Caco-2 (cell line): ENCODE data around the gene SBNO2. TPM values are rescaled to one million over a fixed set of nuclear protein-coding genes. Genes with fewer than 3 reads are reported as not detected.

ENCODE experiments used
- BruUV-seq: library from RNA; stranded (reverse); fragments of 400-500 nt; replicated peaks from 2 replicates; lab custom pipeline; 2021; lab: Mats Ljungman, UMichigan
- CTCF ChIA-PET: fragments of 300-600 bp; sonication (Branson Sonifier 250); formaldehyde crosslinking; loops from one replicate; lab custom pipeline; 2022; ENCODE audit warnings: antibody characterized with exemption; lab: Charles Lee
- POLR2A ChIA-PET: fragments of 300-600 bp; sonication (Branson Sonifier 250); formaldehyde crosslinking; loops from one replicate; lab custom pipeline; 2022; ENCODE audit warnings: antibody characterized with exemption; lab: Charles Lee
- DNase-seq, 2 experiments: peaks; one replicate each; pipeline versions ENCODE4 v3.0.0 to v3.0.0-alpha.2; 2020 to 2022
- H3K27me3 ChIP-seq: replicated peaks from 2 replicates; pipeline ENCODE4 v1.6.0; 2011; ENCODE audit warnings: low read length; ENCODE audit not compliant: control insufficient read depth, insufficient read depth
- H3K36me3 ChIP-seq: 2 replicates; pipeline ENCODE4 v1.5.1; 2011; ENCODE audit warnings: low read length; ENCODE audit not compliant: control insufficient read depth, insufficient read depth
- H3K4me1 ChIP-seq: fragments of 250-450 bp; sonication (Bioruptor Pico); 2 replicates; pipeline ENCODE4 v1.5.1; 2020; ENCODE audit warnings: mild to moderate bottlenecking
- H3K4me3 ChIP-seq: 2 replicates; pipeline ENCODE4 v1.5.1; 2011; ENCODE audit warnings: low read depth, mild to moderate bottlenecking, control low read depth, low read length
- H3K9me3 ChIP-seq: fragments of 250-450 bp; sonication (Bioruptor Pico); 2 replicates; pipeline ENCODE4 v1.5.1; 2020; ENCODE audit warnings: mild to moderate bottlenecking, moderate library complexity
- H3K27ac Mint-ChIP-seq: one replicate; pipeline ENCODE4 v1.8.0; 2022; ENCODE audit warnings: mixed read lengths; ENCODE audit not compliant: unreplicated experiment
- H3K27me3 Mint-ChIP-seq: one replicate; pipeline ENCODE4 v1.8.0; 2022; ENCODE audit warnings: mixed read lengths; ENCODE audit not compliant: insufficient read depth, unreplicated experiment
- H3K36me3 Mint-ChIP-seq: one replicate; pipeline ENCODE4 v1.8.0; 2022; ENCODE audit warnings: mild to moderate bottlenecking, mixed read lengths; ENCODE audit not compliant: insufficient read depth, unreplicated experiment
- H3K4me1 Mint-ChIP-seq: one replicate; pipeline ENCODE4 v1.8.0; 2022; ENCODE audit warnings: low read depth, mixed read lengths; ENCODE audit not compliant: unreplicated experiment
- H3K4me3 Mint-ChIP-seq: one replicate; pipeline ENCODE4 v1.8.0; 2022; ENCODE audit warnings: mild to moderate bottlenecking, moderate library complexity, mixed read lengths; ENCODE audit not compliant: unreplicated experiment
- H3K9me3 Mint-ChIP-seq: one replicate; pipeline ENCODE4 v1.8.0; 2022; ENCODE audit warnings: mixed read lengths; ENCODE audit not compliant: unreplicated experiment
- CTCF ChIP-seq, 2 experiments: fragments of 200-600 bp in 1 of 2; IDR thresholded peaks; 1 replicate in 1 of 2; 2 replicates in 1 of 2; pipeline versions ENCODE4 v1.5.1 to v1.8.0; 2011 to 2022; ENCODE audit warnings: antibody characterized with exemption in 1 of 2, control low read depth in 1 of 2, inconsistent platforms in 1 of 2, low read depth in 1 of 2, low read length in 1 of 2, mild to moderate bottlenecking in 1 of 2, moderate library complexity in 1 of 2; ENCODE audit not compliant: insufficient read depth in 1 of 2, severe bottlenecking in 1 of 2, unreplicated experiment in 1 of 2
- intact Hi-C: fragments of 100-400 bp; cut with micrococcal nuclease; formaldehyde crosslinking; loops from one replicate; pipeline ENCODE4 v1.10.0; 2022; ENCODE audit not compliant: unreplicated experiment
- total RNA-seq: library from RNA; stranded (reverse); gene quantifications from 2 replicates; pipeline ENCODE4 v1.2.3, GENCODE V29; 2022

The SBNO2 gene
- total RNA-seq, 1 experiment from 2014 or later: 41.2 TPM

GRCh38 chr19:1128106-1128505 lies 46.0 kb downstream of the SBNO2 start:
- no TSS peak for BruUV-seq
- no peak for DNase-seq
- H3K36me3 ChIP-seq: no peaks in the 10 kb centered on the region; the same call in 1 of the 2 replicates
- 0 out of 2 replicates have a peak, but pooled peaks cover 3% of the 10 kb centered on the region for H3K4me1 ChIP-seq
- no peak overlapping the region for H3K4me3 ChIP-seq
- H3K9me3 ChIP-seq: no peaks in the 10 kb centered on the region
- no peak overlapping the region for H3K4me3 Mint-ChIP-seq
- no peaks in the 10 kb centered on the region for H3K27me3 Mint-ChIP-seq
- peaks cover 33% of the 10 kb centered on the region for H3K36me3 Mint-ChIP-seq
- H3K4me1 Mint-ChIP-seq: no peaks in the 10 kb centered on the region
- no peaks in the 10 kb centered on the region for H3K9me3 Mint-ChIP-seq
- H3K27me3 ChIP-seq: no peaks in the 10 kb centered on the region
- no peak overlapping the region for H3K27ac Mint-ChIP-seq
- no peak for TF ChIP-seq CTCF (IDR thresholded peaks at IDR 0.05; ENCODE audit: insufficient read depth in 1 of 2, low read depth in 1 of 2, low read length in 1 of 2, severe bottlenecking in 1 of 2, unreplicated experiment in 1 of 2)
- POLR2A ChIA-PET: no interaction called here
- intact Hi-C loops: no loop called here
- CTCF ChIA-PET: no interaction called here

DNA sequence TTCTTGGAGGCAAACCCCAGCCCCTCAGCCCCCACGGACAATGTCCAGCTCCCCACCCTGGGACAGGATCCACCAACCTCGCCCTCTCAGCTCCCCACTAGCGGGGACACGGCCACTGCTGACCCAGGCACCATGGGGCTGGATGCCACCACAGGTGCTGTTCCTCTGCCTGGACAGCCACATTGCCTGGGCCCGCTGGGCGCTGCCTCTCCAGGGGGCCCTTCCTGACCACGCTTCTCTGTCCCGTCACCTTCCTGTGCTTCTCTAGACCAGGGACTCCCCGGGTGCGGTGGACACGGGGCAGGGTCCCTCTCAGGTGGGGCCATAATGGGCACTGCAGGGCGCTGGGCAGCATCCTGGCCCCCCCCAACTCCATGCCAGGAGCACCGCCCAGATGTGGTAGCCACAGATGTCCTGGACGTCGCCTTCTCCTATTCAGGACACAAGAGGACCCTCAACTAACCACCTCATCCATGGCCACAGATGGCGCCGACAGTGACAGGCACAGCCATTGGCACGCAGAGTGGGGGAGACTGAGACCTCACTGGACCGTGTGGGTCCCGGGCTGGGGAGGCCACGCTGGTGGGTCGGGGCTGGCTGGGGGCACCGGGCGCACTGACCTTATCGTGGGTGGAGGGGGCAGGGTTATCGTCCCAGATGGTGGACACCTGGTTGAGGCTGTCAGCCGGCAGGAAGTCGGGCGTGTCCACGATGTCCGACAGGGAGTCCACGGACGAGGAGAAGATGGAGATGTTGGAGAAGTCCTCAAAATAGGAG lies 46.9 kb downstream of the SBNO2 start:
- H3K27ac Mint-ChIP-seq: no peak overlapping the region
- no peaks in the 10 kb centered on the region for H3K9me3 ChIP-seq
- no peaks in the 10 kb centered on the region for H3K4me1 Mint-ChIP-seq
- H3K36me3 Mint-ChIP-seq: peaks cover 31% of the 10 kb centered on the region
- intact Hi-C loops: no loop called here
- BruUV-seq: no TSS peak
- H3K27me3 ChIP-seq: no peaks in the 10 kb centered on the region
- ChIA-PET CTCF (no interaction called here), POLR2A (no interaction called here)
- DNase-seq: no peak
- TF ChIP-seq CTCF (IDR thresholded peaks at IDR 0.05; ENCODE audit: insufficient read depth in 1 of 2, low read depth in 1 of 2, low read length in 1 of 2, severe bottlenecking in 1 of 2, unreplicated experiment in 1 of 2): no peak
- H3K27me3 Mint-ChIP-seq: no peaks in the 10 kb centered on the region
- no peaks in the 10 kb centered on the region for H3K4me1 ChIP-seq
- no peak overlapping the region for H3K4me3 ChIP-seq
- H3K36me3 ChIP-seq: no peaks in the 10 kb centered on the region; the same call in 1 of the 2 replicates
- H3K9me3 Mint-ChIP-seq: no peaks in the 10 kb centered on the region
- H3K4me3 Mint-ChIP-seq: no peak overlapping the region

- H3K27me3 ChIP-seq: no peaks in the 10 kb centered on the region
- peaks cover 41% of the 10 kb centered on the region for H3K36me3 Mint-ChIP-seq
- no peaks in the 10 kb centered on the region for H3K27me3 Mint-ChIP-seq
- no peaks in the 10 kb centered on the region for H3K4me1 ChIP-seq
- no peak overlapping the region for H3K4me3 ChIP-seq
- intact Hi-C loops: no loop called here
- no peak for DNase-seq
- no peak for TF ChIP-seq CTCF (IDR thresholded peaks at IDR 0.05; ENCODE audit: insufficient read depth in 1 of 2, low read depth in 1 of 2, low read length in 1 of 2, severe bottlenecking in 1 of 2, unreplicated experiment in 1 of 2)
- H3K36me3 ChIP-seq: no peaks in the 10 kb centered on the region; the same call in 1 of the 2 replicates
- H3K4me1 Mint-ChIP-seq: no peaks in the 10 kb centered on the region
- POLR2A ChIA-PET: no interaction called here
- no peaks in the 10 kb centered on the region for H3K9me3 ChIP-seq
- H3K27ac Mint-ChIP-seq: no peak overlapping the region
- H3K4me3 Mint-ChIP-seq: no peak overlapping the region
- H3K9me3 Mint-ChIP-seq: no peaks in the 10 kb centered on the region
- no TSS peak for BruUV-seq
- CTCF ChIA-PET: interaction anchor here (0.7 kb wide), 2 partner anchors 12 to 33 kb away, joined by 4 to 5 read pairs; no protein-coding TSS in a partner anchor
These were observed 48.2 kb downstream of the SBNO2 start for GRCh38 chr19:1125601-1126467.
